T-cell (primary cell): ENCODE results near the gene GBGT1. TPM values are rescaled to one million over a fixed set of nuclear protein-coding genes. Genes with fewer than 3 reads are reported as not detected.
A peak's percentile ranks its signal among the peaks of the same experiment; 100 is the strongest.

Source experiments
- ATAC-seq, 4 experiments: fragments of 200-7000 bp in 3 of 4; fragments of 150-1000 bp in 1 of 4; cut with Tn5 transposase; replicated peaks in 1 of 4; 1 replicate in 3 of 4; 2 replicates in 1 of 4; pipeline ENCODE4 v1.10.0; 2021; ENCODE audit warnings: moderate library complexity in 3 of 4, mild to moderate bottlenecking in 2 of 4, moderate number of reproducible peaks in 1 of 4
- CTCF ChIA-PET, 2 donors: fragments of 300-600 bp; sonication (Branson Sonifier 250); formaldehyde crosslinking; loops; one replicate each; lab custom pipeline; 2022; ENCODE audit warnings: antibody characterized with exemption in 2 of 2; lab: Charles Lee
- POLR2A ChIA-PET, 2 donors: fragments of 300-600 bp; sonication (Branson Sonifier 250); formaldehyde crosslinking; loops; one replicate each; lab custom pipeline; 2022; ENCODE audit warnings: antibody characterized with exemption in 2 of 2; lab: Charles Lee
- DNase-seq, 35 experiments: peaks; one replicate each; pipeline versions ENCODE4 v3.0.0 to v3.0.0-alpha.2; 2013 to 2023
- H3K27ac ChIP-seq: one replicate; pipeline ENCODE4 v1.5.1; 2013; ENCODE audit warnings: low read length
- H3K27me3 ChIP-seq, 2 experiments: replicated peaks in 1 of 2; 1 replicate in 1 of 2; 2 replicates in 1 of 2; pipeline versions ENCODE4 v1.6.1 to v1.7.0; 2013; ENCODE audit warnings: low read length in 1 of 2, mixed read lengths in 1 of 2; ENCODE audit not compliant: control insufficient read depth in 2 of 2, insufficient read depth in 2 of 2; ENCODE audit errors: extremely low read depth in 1 of 2
- H3K36me3 ChIP-seq, 2 donors: 1 replicate in 1 of 2; 2 replicates in 1 of 2; pipeline versions ENCODE4 v1.6.1 to v1.7.0; 2013; ENCODE audit warnings: low read length in 1 of 2; ENCODE audit not compliant: control insufficient read depth in 2 of 2, insufficient read depth in 1 of 2; ENCODE audit errors: extremely low read depth in 1 of 2
- H3K4me1 ChIP-seq, 2 experiments: 1 replicate in 1 of 2; 2 replicates in 1 of 2; pipeline versions ENCODE4 v1.6.1 to v1.7.0; 2013; ENCODE audit warnings: low read length in 2 of 2, mixed read lengths in 1 of 2; ENCODE audit not compliant: insufficient read depth in 2 of 2, control insufficient read depth in 1 of 2; ENCODE audit errors: extremely low read depth in 1 of 2
- H3K4me3 ChIP-seq, 2 donors: 1 replicate in 1 of 2; 2 replicates in 1 of 2; pipeline versions ENCODE4 v1.5.1 to v1.7.0; 2013; ENCODE audit warnings: mild to moderate bottlenecking in 2 of 2, low read length in 1 of 2, moderate library complexity in 1 of 2; ENCODE audit not compliant: control insufficient read depth in 1 of 2; ENCODE audit errors: extremely low read depth in 1 of 2
- H3K9me3 ChIP-seq: 2 replicates; pipeline ENCODE4 v1.7.0; 2013
- H3K27ac Mint-ChIP-seq, 2 donors: one replicate each; pipeline ENCODE4 v1.8.0; 2020 to 2021; ENCODE audit warnings: mild to moderate bottlenecking in 2 of 2, mixed read lengths in 2 of 2
- H3K27me3 Mint-ChIP-seq, 2 donors: one replicate each; pipeline ENCODE4 v1.8.0; 2021 to 2022; ENCODE audit warnings: mixed read lengths in 2 of 2
- H3K36me3 Mint-ChIP-seq: one replicate; pipeline ENCODE4 v1.8.0; 2021; ENCODE audit warnings: mixed read lengths
- H3K4me1 Mint-ChIP-seq, 3 donors: one replicate each; pipeline ENCODE4 v1.8.0; 2020 to 2022; ENCODE audit warnings: mixed read lengths in 3 of 3, mild to moderate bottlenecking in 1 of 3
- H3K4me3 Mint-ChIP-seq, 3 donors: one replicate each; pipeline ENCODE4 v1.8.0; 2020 to 2022; ENCODE audit warnings: mild to moderate bottlenecking in 3 of 3, mixed read lengths in 3 of 3, moderate library complexity in 3 of 3
- H3K9me3 Mint-ChIP-seq, 3 donors: one replicate each; pipeline ENCODE4 v1.8.0; 2020 to 2022; ENCODE audit warnings: mixed read lengths in 3 of 3
- WGBS: methylation state at CpG from one replicate; pipeline ENCODE4 v1.1.5; 2013; ENCODE audit warnings: missing lambda C conversion rate; ENCODE audit not compliant: insufficient coverage; 5-methylcytosine and 5-hydroxymethylcytosine counted together
- total RNA-seq, 35 experiments: library from RNA in 6 of 35; stranded (reverse) in 6 of 35; fragments of 120-200 nt in 1 of 35; gene quantifications; one replicate each; pipeline versions ENCODE4 v1.2.1 to v1.2.4 and lab custom pipeline; 2013 to 2026

The GBGT1 gene
- total RNA-seq, 5 donors from 2014 or later (not counting 1 experiment from before 2014, with no cell fraction given) = 1.3 to 13.3 (median 7.9) TPM

DNA sequence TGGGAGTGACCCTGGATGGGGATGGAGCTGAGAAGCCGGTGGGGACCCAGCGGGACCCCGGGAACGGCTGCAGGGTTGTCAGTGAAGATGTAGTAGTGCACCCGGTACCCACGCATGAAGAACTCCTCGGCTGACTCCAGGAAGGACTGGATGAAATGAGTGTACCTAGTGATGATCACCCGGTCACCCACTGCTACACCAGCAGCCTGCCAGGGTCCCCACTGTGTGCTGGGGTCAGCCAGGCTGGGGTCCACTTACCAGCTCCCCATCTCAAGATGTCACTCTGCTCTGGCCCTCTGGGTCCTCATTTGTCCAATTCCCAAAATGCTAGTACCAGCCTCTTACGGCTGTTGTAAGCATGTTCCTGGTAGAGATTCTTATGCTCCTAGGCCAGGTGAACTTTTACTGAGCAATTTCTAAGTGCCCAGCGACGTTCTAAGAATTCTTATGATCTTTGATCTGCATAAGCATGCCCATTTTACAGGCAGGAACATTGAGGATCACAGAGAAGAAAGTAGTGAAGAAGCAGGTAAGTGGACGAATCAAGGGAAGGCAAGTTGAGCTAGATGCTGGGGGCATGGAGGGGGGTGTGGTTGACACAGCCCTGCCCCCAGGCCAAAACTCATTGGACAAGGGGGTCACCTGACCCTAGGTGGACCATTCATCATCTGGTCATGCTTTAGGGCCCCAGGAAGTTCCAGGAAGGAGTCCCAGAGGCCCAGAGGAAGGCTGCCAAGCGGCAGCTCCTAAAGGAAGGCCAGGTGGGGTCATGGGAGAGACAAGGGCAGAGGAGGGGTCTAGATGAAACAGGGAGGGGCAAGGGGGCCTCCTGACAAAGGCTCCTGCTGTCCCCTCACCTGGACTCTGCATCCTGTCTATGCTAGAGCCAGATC, 9.4 kb downstream of the GBGT1 start:
- DNase-seq (no peak), ATAC-seq (no peak)
- H3K9me3 Mint-ChIP-seq = no peaks in the 10 kb centered on the region
- no peaks in the 10 kb centered on the region for H3K27me3 Mint-ChIP-seq
- no peak overlapping the region for H3K4me3 Mint-ChIP-seq
- POLR2A ChIA-PET = no interaction called here
- no peak overlapping the region for H3K27ac Mint-ChIP-seq
- no peaks in the 10 kb centered on the region for H3K27me3 ChIP-seq
- H3K4me1 ChIP-seq = peaks cover 3 to 6% of the 10 kb centered on the region in 2 experiments
- CTCF ChIA-PET = no interaction called here
- H3K9me3 ChIP-seq = no peaks in the 10 kb centered on the region
- no peak overlapping the region for H3K4me3 ChIP-seq
- no peaks in the 10 kb centered on the region for H3K36me3 ChIP-seq
- no peaks in the 10 kb centered on the region for H3K36me3 Mint-ChIP-seq
- WGBS = 85% methylated on average over 9 of the region's 13 CpGs
- H3K4me1 Mint-ChIP-seq = peaks cover 0 to 2% (median 0%) of the 10 kb centered on the region in 3 donors
- H3K27ac ChIP-seq = no peak overlapping the region

GRCh38 chr9:133153227-133154096, 10.3 kb downstream of the GBGT1 start:
- 91% methylated on average over 34 of the region's 36 CpGs for WGBS
- Histone ChIP-seq H3K4me1 (peaks cover 4 to 8% of the 10 kb centered on the region in 2 experiments), H3K27me3 (no peaks in the 10 kb centered on the region), H3K9me3 (no peaks in the 10 kb centered on the region), H3K4me3 (no peak overlapping the region), H3K27ac (no peak overlapping the region), H3K36me3 (no peaks in the 10 kb centered on the region)
- H3K4me1 Mint-ChIP-seq = peaks cover under 1 to 2% (median 2%) of the 10 kb centered on the region in 3 donors
- ATAC-seq (no peak), DNase-seq (no peak)
- no peaks in the 10 kb centered on the region for H3K9me3 Mint-ChIP-seq
- no peaks in the 10 kb centered on the region for H3K36me3 Mint-ChIP-seq
- H3K27ac Mint-ChIP-seq = no peak overlapping the region
- H3K27me3 Mint-ChIP-seq = no peaks in the 10 kb centered on the region
- ChIA-PET POLR2A (no interaction called here), CTCF (no interaction called here)
- H3K4me3 Mint-ChIP-seq = no peak overlapping the region

GRCh38 chr9:133151601-133152525, 11.9 kb downstream of the GBGT1 start:
- H3K9me3 ChIP-seq = no peaks in the 10 kb centered on the region
- DNase-seq = no peak

DNA sequence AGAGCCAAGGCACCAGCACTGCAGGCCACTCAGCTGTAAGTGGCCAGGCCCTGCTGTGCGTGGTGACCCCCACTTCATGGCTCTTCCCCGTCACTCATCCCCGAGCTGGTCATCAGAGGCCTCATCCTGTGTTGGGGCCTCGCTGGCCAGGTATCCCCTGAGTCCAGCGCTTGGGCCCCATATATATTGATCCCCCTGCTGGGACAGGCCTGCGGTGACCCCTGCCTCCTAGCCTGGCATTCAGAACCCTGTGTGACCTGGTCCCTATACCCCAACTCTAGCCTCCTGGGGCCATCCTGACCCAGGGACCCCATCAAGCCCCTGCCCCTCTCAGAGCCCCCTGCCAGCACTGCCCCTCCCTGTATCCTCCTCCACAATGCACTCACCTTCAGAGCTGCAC, 12.7 kb downstream of the GBGT1 start:
- Histone ChIP-seq H3K27ac (no peak overlapping the region), H3K36me3 (peaks cover 0 to 2% of the 10 kb centered on the region in 2 donors), H3K9me3 (no peaks in the 10 kb centered on the region), H3K4me3 (no peak overlapping the region), H3K27me3 (no peaks in the 10 kb centered on the region), H3K4me1 (peaks cover 10 to 30% of the 10 kb centered on the region in 2 experiments)
- DNase-seq = no peak
- H3K27ac Mint-ChIP-seq = peak overlapping the region in 1 of 2 donors; percentile 61
- no peaks in the 10 kb centered on the region for H3K9me3 Mint-ChIP-seq
- 95% methylated on average over 6 of the region's 6 CpGs for WGBS
- ChIA-PET CTCF (no interaction called here), POLR2A (interaction anchor here in 1 of 2 donors (0.6 kb wide), 1 partner anchor 207 kb away, joined by 5 read pairs; the partner anchor contains the start of gene TSC1)
- H3K4me1 Mint-ChIP-seq = peaks cover 22 to 25% (median 23%) of the 10 kb centered on the region in 3 donors
- no peak for ATAC-seq
- H3K4me3 Mint-ChIP-seq = peak overlapping the region in 2 of 3 donors; percentile 12 to 54
- H3K36me3 Mint-ChIP-seq = no peaks in the 10 kb centered on the region
- no peaks in the 10 kb centered on the region for H3K27me3 Mint-ChIP-seq

More at GRCh38 chr9:133151601-133152525, 11.9 kb downstream of the GBGT1 start:
- Histone ChIP-seq H3K36me3 (no peaks in the 10 kb centered on the region), H3K4me1 (peaks cover 10 to 24% of the 10 kb centered on the region in 2 experiments), H3K27ac (no peak overlapping the region), H3K27me3 (no peaks in the 10 kb centered on the region), H3K4me3 (no peak overlapping the region)
- 80% methylated on average over 11 of the region's 14 CpGs for WGBS
- peak overlapping the region in 1 of 2 donors; percentile 45 for H3K27ac Mint-ChIP-seq
- H3K36me3 Mint-ChIP-seq = no peaks in the 10 kb centered on the region
- no peaks in the 10 kb centered on the region for H3K9me3 Mint-ChIP-seq
- peaks cover 15 to 17% (median 17%) of the 10 kb centered on the region in 3 donors for H3K4me1 Mint-ChIP-seq
- ChIA-PET CTCF (no interaction called here), POLR2A (interaction anchor here in 1 of 2 donors (0.6 kb wide), 1 partner anchor 208 kb away, joined by 5 read pairs; the partner anchor contains the start of gene TSC1)
- peak overlapping the region in 1 of 3 donors; percentile 12 for H3K4me3 Mint-ChIP-seq
- no peaks in the 10 kb centered on the region for H3K27me3 Mint-ChIP-seq
- no peak for ATAC-seq

GRCh38 chr9:133149130-133150015, 14.3 kb downstream of the GBGT1 start:
- peaks cover 0 to 2% of the 10 kb centered on the region in 2 donors for H3K36me3 ChIP-seq
- no peaks in the 10 kb centered on the region for H3K9me3 Mint-ChIP-seq

More at GRCh38 chr9:133149130-133150015, 14.3 kb downstream of the GBGT1 start:
- Histone ChIP-seq H3K27me3 (no peaks in the 10 kb centered on the region), H3K9me3 (no peaks in the 10 kb centered on the region), H3K4me3 (peak overlapping the region; percentile 44 to 60), H3K4me1 (peaks cover 14 to 45% of the 10 kb centered on the region in 2 experiments), H3K27ac (peak overlapping the region; percentile 80)
- Mint-ChIP-seq H3K27ac (peak overlapping the region; percentile 69 to 72), H3K27me3 (no peaks in the 10 kb centered on the region), H3K4me1 (peaks cover 37 to 41% (median 38%) of the 10 kb centered on the region in 3 donors), H3K4me3 (peak overlapping the region; percentile 74 to 79 (median 76)), H3K36me3 (no peaks in the 10 kb centered on the region)
- ATAC-seq (peak; percentile 58 to 65 (median 62)), DNase-seq (peak; percentile 42 to 90 (median 64))
- WGBS = under 1% methylated on average over 88 of the region's 95 CpGs
- ChIA-PET CTCF (interaction anchor here in 1 of 2 donors (1.0 to 3.3 kb wide), 3 partner anchors 16 to 119 kb away, joined by 4 to 14 read pairs (median 6); partner anchors contain the start of gene GTF3C5), POLR2A (interaction anchor here (0.6 to 1.3 kb wide), 14 partner anchors 14 to 1776 kb away, joined by 3 to 9 read pairs (median 5); partner anchors contain the start of genes GTF3C5 (in 1 of the 2) and SLC2A6 (in 1 of the 2))
